OCI-LY3 (cell line): Measurements from ENCODE around the gene ADORA1.

ENCODE experiments used
- CTCF ChIP-seq: fragments of 200-600, 300-600 bp; sonication (generic); IDR thresholded peaks from 2 replicates; pipeline ENCODE4 v1.5.1; 2014; ENCODE audit warnings: antibody characterized with exemption, low read length, low read depth
- EZH2phosphoT487 ChIP-seq: fragments of 200-600 bp; shearing (Covaris generic); IDR thresholded peaks from 2 replicates; pipeline ENCODE4 v1.6.1; 2018; ENCODE audit warnings: antibody characterized with exemption, mixed run types, low read depth

- TF ChIP-seq CTCF (no peak), EZH2phosphoT487 (no peak)
Measured at GRCh38 chr1:203151362-203152157, 24.0 kb downstream of the ADORA1 start.
